Lower leg skin (tissue), 3 donors: ENCODE measurements around the gene SBK2.

ENCODE experiments used
- POLR2A ChIP-seq, 2 donors: fragments of 450-650 bp; IDR thresholded peaks; one replicate each; pipeline ENCODE4 v1.6.1; 2016 to 2017; ENCODE audit warnings: antibody characterized with exemption in 2 of 2, mild to moderate bottlenecking in 1 of 2, moderate library complexity in 1 of 2
- TF ChIP-seq, protein P1 (sequence below), 3 donors: fragments of 450-650 bp; IDR thresholded peaks; one replicate each; pipeline ENCODE4 v1.5.1; 2016; ENCODE audit warnings: antibody characterized with exemption in 3 of 3, mild to moderate bottlenecking in 3 of 3, moderate library complexity in 2 of 3

DNA sequence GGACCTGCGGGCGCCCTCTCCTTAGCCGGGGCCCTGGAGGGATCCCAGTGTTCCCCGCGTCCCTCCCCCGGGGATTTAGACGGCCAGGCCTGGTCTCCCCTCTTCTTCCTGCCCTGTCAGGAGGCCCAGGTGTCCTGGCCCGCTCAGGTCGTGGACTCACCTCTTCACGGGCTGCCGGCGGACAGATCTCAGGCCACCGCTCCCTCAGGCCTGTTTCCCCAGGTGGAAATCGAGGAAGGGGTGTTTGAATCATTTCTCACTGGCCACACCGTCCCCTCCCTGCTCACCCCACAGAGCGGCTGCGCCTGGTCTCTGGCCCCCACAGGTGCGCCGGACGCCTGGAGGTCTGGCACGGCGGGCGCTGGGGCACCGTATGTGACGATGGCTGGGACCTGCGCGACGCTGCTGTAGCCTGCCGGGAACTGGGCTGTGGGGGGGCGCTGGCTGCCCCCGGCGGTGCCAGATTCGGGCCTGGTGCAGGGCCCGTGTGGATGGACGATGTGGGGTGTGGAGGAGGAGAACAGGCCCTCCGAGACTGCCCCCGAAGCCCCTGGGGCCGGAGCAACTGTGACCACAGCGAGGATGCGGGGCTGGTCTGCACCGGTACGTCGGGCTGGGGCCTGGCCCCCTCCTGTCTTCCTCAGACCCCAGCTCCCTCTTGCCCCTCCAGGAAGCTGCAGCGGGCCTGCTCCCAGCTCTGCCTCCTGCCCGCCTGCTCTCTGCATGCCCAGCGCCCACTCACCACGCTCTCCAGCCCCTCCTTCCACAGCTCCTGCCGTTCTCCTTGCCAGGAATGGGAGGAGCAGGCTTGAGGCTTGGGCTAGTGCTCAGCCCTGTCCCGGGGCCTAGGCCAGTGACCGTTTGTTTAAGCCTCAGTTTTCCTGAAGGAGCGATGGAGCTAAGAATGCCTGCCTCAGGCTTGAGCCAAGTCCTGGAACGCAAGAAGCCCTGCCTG lies 46.2 kb downstream of the SBK2 start:
- TF ChIP-seq, protein P1, sequence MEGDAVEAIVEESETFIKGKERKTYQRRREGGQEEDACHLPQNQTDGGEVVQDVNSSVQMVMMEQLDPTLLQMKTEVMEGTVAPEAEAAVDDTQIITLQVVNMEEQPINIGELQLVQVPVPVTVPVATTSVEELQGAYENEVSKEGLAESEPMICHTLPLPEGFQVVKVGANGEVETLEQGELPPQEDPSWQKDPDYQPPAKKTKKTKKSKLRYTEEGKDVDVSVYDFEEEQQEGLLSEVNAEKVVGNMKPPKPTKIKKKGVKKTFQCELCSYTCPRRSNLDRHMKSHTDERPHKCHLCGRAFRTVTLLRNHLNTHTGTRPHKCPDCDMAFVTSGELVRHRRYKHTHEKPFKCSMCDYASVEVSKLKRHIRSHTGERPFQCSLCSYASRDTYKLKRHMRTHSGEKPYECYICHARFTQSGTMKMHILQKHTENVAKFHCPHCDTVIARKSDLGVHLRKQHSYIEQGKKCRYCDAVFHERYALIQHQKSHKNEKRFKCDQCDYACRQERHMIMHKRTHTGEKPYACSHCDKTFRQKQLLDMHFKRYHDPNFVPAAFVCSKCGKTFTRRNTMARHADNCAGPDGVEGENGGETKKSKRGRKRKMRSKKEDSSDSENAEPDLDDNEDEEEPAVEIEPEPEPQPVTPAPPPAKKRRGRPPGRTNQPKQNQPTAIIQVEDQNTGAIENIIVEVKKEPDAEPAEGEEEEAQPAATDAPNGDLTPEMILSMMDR (IDR thresholded peaks at IDR 0.05) = no peak
- TF ChIP-seq POLR2A (IDR thresholded peaks at IDR 0.05) = no peak
